NT2/D1 (cell line): ENCODE results near the gene CDK6.
A peak's percentile ranks its signal among the peaks of the same experiment; 100 is the strongest.
"Not testable (repeated sequence)": the region's sequence is repeated elsewhere in the genome, so short reads cannot be mapped to it uniquely, and the experiment has no call there.

Source experiments
- DNase-seq: peaks from one replicate; pipeline ENCODE4 v3.0.0-alpha.2; 2011; ENCODE audit warnings: low read depth, low spot score
- H3K27me3 ChIP-seq: 2 replicates; pipeline ENCODE4 v1.6.0; 2011; ENCODE audit warnings: mild to moderate bottlenecking; ENCODE audit not compliant: insufficient read length, insufficient read depth
- H3K36me3 ChIP-seq: 2 replicates; pipeline ENCODE4 v1.6.1; 2011; ENCODE audit warnings: mild to moderate bottlenecking, low read length, mixed read lengths; ENCODE audit not compliant: insufficient read depth, insufficient read length
- H3K4me1 ChIP-seq: 2 replicates; pipeline ENCODE4 v1.5.1; 2011; ENCODE audit not compliant: insufficient read depth, insufficient read length
- H3K4me3 ChIP-seq: 2 replicates; pipeline ENCODE4 v1.5.1; 2011; ENCODE audit warnings: low read depth; ENCODE audit not compliant: insufficient read length
- H3K9ac ChIP-seq: 2 replicates; pipeline ENCODE4 v1.6.0; 2011; ENCODE audit warnings: low read depth; ENCODE audit not compliant: insufficient read length
- H3K9me3 ChIP-seq: 2 replicates; pipeline ENCODE4 v1.5.1; 2011; ENCODE audit warnings: mild to moderate bottlenecking, low read length; ENCODE audit not compliant: insufficient read depth
- SUZ12 ChIP-seq: IDR thresholded peaks from 2 replicates; pipeline ENCODE4 v1.6.1; 2011; ENCODE audit not compliant: insufficient read length, insufficient read depth; ENCODE audit errors: extremely low read depth
- YY1 ChIP-seq: IDR thresholded peaks from 2 replicates; pipeline ENCODE4 v1.6.1; 2011; ENCODE audit not compliant: insufficient read length, insufficient read depth
- ZNF274 ChIP-seq: IDR thresholded peaks from 2 replicates; pipeline ENCODE4 v1.6.1; 2011; ENCODE audit warnings: mild to moderate bottlenecking, low read depth, low read length

The CDK6 gene

DNA sequence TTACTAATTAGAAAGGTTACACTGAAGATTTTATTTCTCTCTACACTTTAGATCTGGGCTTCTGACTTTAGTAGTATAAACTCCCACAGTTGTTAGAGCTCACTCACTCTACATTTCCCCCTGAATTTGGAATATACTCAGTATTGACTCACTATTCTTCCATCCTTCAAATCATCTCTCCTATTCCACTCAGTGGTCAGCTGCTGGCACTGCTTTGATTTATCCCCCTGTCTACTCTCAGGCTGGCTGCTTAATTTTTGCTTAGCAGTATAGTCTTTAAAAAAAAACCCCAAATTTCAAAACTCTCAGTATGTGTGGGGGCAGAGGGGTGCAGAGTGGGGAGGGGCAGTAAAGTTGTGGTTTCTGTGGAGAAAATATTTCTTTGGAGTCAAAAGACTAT lies 68.9 kb downstream of the CDK6 start:
- TF ChIP-seq YY1 (no peak), ZNF274 (no peak), SUZ12 (no peak)
- Histone ChIP-seq H3K9ac (no peak overlapping the region), H3K4me1 (peaks cover 1% of the 10 kb centered on the region), H3K9me3 (no peaks in the 10 kb centered on the region), H3K4me3 (no peak overlapping the region), H3K27me3 (no peaks in the 10 kb centered on the region), H3K36me3 (peaks cover 7% of the 10 kb centered on the region)
- no peak for DNase-seq

DNA sequence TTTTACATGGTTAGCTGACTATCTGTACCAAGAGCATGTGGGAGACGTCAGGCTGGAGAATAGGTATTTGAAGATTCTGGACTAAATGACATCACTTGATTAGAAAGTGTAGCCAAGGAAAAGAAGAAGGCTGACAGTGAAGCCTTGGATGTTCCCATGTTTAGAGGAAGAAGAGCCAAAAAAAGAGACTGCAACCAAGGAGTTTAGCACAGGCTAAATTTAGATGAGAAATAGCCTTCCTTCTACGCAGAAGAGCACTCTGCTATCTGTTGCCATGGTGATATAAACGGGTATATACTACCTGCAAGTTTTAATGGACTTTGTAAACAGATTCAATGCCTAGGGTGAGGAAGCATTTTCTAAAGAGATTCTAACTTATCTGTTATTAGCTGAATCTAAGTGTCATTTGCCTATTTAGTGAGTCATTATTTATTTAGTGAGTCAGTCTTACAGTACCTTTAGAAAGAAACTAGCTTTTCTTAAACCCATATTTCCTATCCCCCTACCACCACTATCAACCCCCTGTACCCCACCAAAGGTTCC lies 69.8 kb downstream of the CDK6 start:
- TF ChIP-seq SUZ12 (no peak), ZNF274 (no peak), YY1 (no peak)
- H3K9me3 ChIP-seq, result no peaks in the 10 kb centered on the region
- DNase-seq, result no peak
- H3K4me3 ChIP-seq, result no peak overlapping the region
- H3K9ac ChIP-seq, result no peak overlapping the region
- H3K27me3 ChIP-seq, result no peaks in the 10 kb centered on the region
- H3K36me3 ChIP-seq, result peaks cover 7% of the 10 kb centered on the region
- H3K4me1 ChIP-seq, result peaks cover 1% of the 10 kb centered on the region

DNA sequence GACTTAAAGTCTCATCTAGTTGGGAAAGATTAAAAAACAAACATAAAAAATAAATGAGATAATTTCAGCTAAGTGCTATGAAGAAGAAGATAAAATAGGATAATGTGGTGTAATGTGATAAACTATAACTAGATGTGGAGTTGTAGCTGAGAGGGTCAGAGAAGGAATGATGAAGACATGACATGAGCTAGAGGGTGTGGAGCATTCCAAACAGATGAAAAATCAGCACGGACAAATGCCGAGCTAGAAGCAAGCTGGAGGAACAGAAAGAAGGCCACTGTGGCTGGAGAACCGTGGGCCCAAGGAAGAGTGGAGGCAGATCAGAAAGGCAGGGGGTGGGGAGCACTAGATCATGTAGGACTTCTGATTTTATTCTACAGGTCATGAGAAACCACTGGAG lies 70.6 kb downstream of the CDK6 start:
- TF ChIP-seq SUZ12 (no peak), ZNF274 (no peak), YY1 (no peak)
- Histone ChIP-seq H3K4me1 (peaks cover 1% of the 10 kb centered on the region), H3K9me3 (peaks cover 7% of the 10 kb centered on the region; the same call in 1 of the 2 replicates), H3K36me3 (peaks cover 7% of the 10 kb centered on the region), H3K4me3 (no peak overlapping the region), H3K27me3 (no peaks in the 10 kb centered on the region), H3K9ac (no peak overlapping the region)
- no peak for DNase-seq

DNA sequence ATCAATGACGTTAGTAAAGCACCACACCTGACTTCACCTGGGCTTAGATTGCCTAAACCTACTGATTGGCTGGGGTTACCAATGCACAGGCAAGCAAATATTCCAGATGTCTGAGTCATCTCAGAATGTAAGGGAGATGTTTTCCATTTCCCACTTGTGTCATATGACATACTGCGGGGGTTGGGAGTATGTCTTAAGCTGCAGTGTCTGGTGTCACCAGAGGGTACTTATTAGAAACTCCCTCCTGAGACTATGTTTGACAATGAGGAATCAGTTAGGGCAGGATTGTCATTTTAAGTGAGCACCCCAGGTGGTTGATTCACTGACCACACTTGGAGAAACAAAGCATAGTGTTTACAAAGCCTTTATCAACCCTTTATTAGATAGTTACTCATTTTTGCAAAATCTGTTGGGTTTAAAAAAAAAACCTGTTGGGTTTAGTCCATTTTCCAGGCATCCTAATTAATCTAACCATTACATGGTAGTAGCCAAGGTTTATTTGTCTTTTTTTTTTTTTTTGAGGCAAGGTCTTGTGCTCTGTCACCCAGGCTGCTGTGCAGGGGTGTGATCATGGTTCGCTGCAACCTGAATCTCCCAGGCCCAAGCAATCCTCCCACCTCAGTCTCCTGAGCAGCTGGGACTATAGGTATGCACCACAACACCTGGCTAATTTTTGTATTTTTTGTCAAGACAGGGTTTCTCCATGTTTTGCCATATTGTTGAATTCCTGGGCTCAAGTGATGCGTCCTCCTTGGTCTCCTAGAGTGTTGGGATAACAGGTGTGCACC lies 72.5 kb downstream of the CDK6 start:
- H3K9me3 ChIP-seq, result peaks cover 7% of the 10 kb centered on the region; the same call in 1 of the 2 replicates
- H3K9ac ChIP-seq, result no peak overlapping the region
- DNase-seq, result peak; percentile 94
- no peak overlapping the region for H3K4me3 ChIP-seq
- peaks cover 1% of the 10 kb centered on the region for H3K4me1 ChIP-seq
- no peak for TF ChIP-seq YY1
- TF ChIP-seq SUZ12, result no peak
- no peak for TF ChIP-seq ZNF274
- peaks cover 7% of the 10 kb centered on the region for H3K36me3 ChIP-seq
- no peaks in the 10 kb centered on the region for H3K27me3 ChIP-seq

DNA sequence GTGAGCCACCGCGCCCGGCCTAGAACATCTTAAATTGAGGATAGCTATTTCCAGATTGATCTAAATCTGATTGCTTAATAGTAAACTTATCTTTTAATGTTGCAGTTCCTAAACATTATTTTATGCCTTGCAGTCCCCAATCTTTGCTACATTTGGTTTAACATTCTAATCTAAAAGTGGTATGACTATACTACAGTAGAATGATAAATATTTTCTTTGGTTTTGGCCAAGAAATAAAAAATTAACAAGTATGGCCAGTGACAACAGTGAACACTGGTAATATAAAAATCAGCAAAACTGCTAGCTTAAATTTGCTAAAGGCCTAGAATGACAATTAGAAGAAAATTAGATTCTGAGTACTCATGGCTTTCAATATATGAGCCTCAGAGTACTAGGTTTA lies 73.5 kb downstream of the CDK6 start:
- Histone ChIP-seq H3K4me1 (peaks cover 1% of the 10 kb centered on the region), H3K4me3 (no peak overlapping the region), H3K27me3 (no peaks in the 10 kb centered on the region), H3K9ac (no peak overlapping the region), H3K36me3 (no peaks in the 10 kb centered on the region), H3K9me3 (peaks cover 7% of the 10 kb centered on the region; the same call in 1 of the 2 replicates)
- TF ChIP-seq ZNF274 (no peak), YY1 (no peak), SUZ12 (no peak)
- no peak for DNase-seq

DNA sequence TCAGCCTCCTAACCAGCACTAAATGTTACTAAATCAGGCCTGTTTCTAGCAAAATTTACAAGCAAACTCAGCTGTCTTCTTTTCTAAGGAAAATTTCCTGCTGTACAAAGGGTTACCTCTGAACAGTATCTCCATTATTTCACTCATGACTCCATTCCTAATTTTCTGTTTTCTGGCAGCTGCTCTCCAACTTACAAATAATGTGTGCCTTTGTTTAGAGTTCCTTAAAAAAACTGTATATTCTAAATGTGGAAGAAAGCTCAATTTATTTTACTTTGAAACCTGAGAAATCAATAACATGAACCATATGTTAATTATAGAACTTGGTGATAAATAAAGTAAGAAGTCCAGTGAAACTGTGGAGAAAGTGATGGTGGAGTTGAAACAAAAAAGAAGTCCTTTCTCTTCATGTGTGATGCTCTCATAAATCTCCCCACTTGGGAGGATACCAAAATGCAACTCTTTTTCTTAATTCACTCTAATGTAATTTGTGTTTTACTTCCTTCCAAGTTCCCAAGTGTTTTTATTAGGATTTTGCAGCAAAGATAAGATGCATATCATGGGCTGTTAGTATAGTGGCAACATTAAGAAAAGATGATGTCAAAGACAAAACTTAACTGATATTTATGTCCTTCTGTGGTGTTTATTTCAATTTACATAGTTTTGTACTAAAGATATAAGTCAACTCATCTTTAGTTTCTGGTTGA lies 74.8 kb downstream of the CDK6 start:
- DNase-seq, result no peak
- H3K4me3 ChIP-seq, result no peak overlapping the region
- H3K9me3 ChIP-seq, result peaks cover 7% of the 10 kb centered on the region; the same call in 1 of the 2 replicates
- no peaks in the 10 kb centered on the region for H3K36me3 ChIP-seq
- no peaks in the 10 kb centered on the region for H3K27me3 ChIP-seq
- H3K4me1 ChIP-seq, result no peaks in the 10 kb centered on the region
- TF ChIP-seq YY1 (no peak), ZNF274 (no peak), SUZ12 (no peak)
- no peak overlapping the region for H3K9ac ChIP-seq

DNA sequence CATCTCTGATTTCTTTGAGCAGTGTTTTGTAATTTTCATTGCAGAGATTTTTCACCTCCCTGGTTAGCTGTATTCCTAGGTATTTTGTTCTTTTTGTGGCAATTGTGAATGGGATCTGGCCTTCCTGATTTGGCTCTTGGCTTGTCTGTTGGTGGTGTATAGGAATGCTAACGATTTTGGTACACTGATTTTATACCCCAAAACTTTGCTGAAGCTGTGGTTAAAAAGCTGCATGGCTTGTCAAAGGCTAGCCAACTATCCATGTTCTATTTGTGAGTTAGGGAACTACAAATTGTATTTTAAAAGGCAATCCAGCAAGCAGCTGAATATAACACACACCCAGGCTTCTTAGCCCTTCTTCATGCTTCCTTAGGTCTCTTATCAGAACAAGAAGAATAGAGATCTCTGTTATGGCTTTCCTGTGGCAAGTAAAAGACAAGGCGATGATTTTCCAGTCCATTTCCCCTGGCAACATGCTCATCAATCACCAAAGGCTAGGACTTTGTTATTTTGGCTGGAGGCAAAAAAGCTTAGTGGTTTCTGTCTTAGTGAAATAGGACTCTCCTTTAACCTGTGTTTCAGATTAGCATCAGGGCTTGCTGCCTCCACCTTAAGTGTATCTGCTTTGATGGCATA lies 77.5 kb downstream of the CDK6 start:
- TF ChIP-seq YY1, result no peak
- no peak for TF ChIP-seq ZNF274
- TF ChIP-seq SUZ12, result no peak
- no peaks in the 10 kb centered on the region for H3K36me3 ChIP-seq
- DNase-seq, result no peak
- H3K4me1 ChIP-seq, result no peaks in the 10 kb centered on the region
- no peak overlapping the region for H3K9ac ChIP-seq
- H3K27me3 ChIP-seq, result no peaks in the 10 kb centered on the region
- peaks cover 7% of the 10 kb centered on the region; the same call in 1 of the 2 replicates for H3K9me3 ChIP-seq
- H3K4me3 ChIP-seq, result no peak overlapping the region

DNA sequence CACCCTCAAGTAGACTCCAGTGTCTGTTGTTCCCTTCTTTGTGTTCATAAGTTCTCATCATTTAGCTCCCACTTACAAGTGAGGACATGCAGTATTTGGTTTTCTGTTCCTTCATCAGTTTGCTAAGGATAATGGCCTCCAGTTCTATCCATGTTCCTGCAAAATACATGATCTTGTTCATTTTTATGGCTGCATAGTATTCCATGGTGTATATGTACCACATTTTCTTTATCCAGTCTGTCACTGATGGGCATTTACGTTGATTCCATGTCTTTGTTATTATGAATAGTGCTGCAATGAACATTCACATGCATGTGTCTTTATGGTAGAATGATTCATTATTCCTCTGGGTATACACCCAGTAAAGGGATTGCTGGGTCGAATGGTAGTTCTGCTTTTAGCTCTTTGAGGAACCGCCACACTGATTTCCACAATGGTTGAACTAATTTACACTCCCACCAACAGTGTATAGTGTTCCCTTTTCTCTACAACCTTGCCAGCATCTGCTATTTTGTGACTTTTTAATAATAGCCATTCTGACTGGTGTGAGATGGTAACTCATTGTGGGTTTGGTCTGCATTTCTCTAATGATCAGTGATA lies 79.0 kb downstream of the CDK6 start:
- not testable (repeated sequence) for DNase-seq, H3K4me1 ChIP-seq, H3K9ac ChIP-seq, H3K27me3 ChIP-seq, H3K9me3 ChIP-seq, H3K36me3 ChIP-seq, H3K4me3 ChIP-seq
